CD4-positive, alpha-beta T cell treated with Interferon gamma for 1 hour (primary cell): Measurements from ENCODE around the gene MYO16.
"Not testable (repeated sequence)": the region's sequence is repeated elsewhere in the genome, so short reads cannot be mapped to it uniquely, and the experiment has no call there.

Source experiments
- DNase-seq: peaks from one replicate; pipeline ENCODE4 v3.0.0-alpha.2; 2020

Gene MYO16

GRCh38 chr13:109092186-109092585, 462.8 kb downstream of the MYO16 start:
- DNase-seq, result not testable (repeated sequence)

- DNase-seq, result no peak
Measured at GRCh38 chr13:109093998-109094397, 464.6 kb downstream of the MYO16 start.

GRCh38 chr13:109095126-109095525, 465.7 kb downstream of the MYO16 start:
- DNase-seq, result no peak

GRCh38 chr13:109096101-109096500, 466.7 kb downstream of the MYO16 start:
- no peak for DNase-seq

GRCh38 chr13:109100705-109101304, 471.4 kb downstream of the MYO16 start:
- no peak for DNase-seq

GRCh38 chr13:109101550-109102144, 472.2 kb downstream of the MYO16 start:
- no peak for DNase-seq

- no peak for DNase-seq
Measured at GRCh38 chr13:109105899-109106298, 476.5 kb downstream of the MYO16 start.

GRCh38 chr13:109110159-109110558, 480.7 kb downstream of the MYO16 start:
- DNase-seq, result no peak

- DNase-seq, result no peak
Measured at GRCh38 chr13:109111141-109111540, 481.7 kb downstream of the MYO16 start.

GRCh38 chr13:109113427-109113826, 484.0 kb downstream of the MYO16 start:
- no peak for DNase-seq

- no peak for DNase-seq
Measured at GRCh38 chr13:109114162-109114561, 484.8 kb downstream of the MYO16 start.

- no peak for DNase-seq
Measured at GRCh38 chr13:109114991-109115390, 485.6 kb downstream of the MYO16 start.

GRCh38 chr13:109118521-109118920, 489.1 kb downstream of the MYO16 start:
- DNase-seq, result no peak

GRCh38 chr13:109119896-109120295, 490.5 kb downstream of the MYO16 start:
- no peak for DNase-seq

GRCh38 chr13:109121826-109122225, 492.4 kb downstream of the MYO16 start:
- no peak for DNase-seq

GRCh38 chr13:109123971-109124370, 494.6 kb downstream of the MYO16 start:
- DNase-seq, result no peak

- no peak for DNase-seq
Measured at GRCh38 chr13:109126178-109126577, 496.8 kb downstream of the MYO16 start.

- DNase-seq, result no peak
Measured at GRCh38 chr13:109126891-109127641, 497.7 kb downstream of the MYO16 start.

GRCh38 chr13:109128121-109128520, 498.7 kb downstream of the MYO16 start:
- no peak for DNase-seq

- DNase-seq, result no peak
Measured at GRCh38 chr13:109130093-109130835, 500.9 kb downstream of the MYO16 start.

GRCh38 chr13:109131698-109132257, 502.4 kb downstream of the MYO16 start:
- DNase-seq, result no peak

GRCh38 chr13:109135018-109135417, 505.6 kb downstream of the MYO16 start:
- DNase-seq, result no peak

GRCh38 chr13:109136873-109137272, 507.5 kb downstream of the MYO16 start:
- DNase-seq, result no peak
